ENCODE measurements around the gene FKBP5. TPM values are rescaled to one million over a fixed set of nuclear protein-coding genes. Genes with fewer than 3 reads are reported as not detected.

The FKBP5 gene
- total and polyA plus RNA-seq, 10 of the 15 experiments (the other 5 are each of a cell fraction or from before 2014, with no cell fraction given): 29.0 to 123 (median 62.3) TPM

DNA sequence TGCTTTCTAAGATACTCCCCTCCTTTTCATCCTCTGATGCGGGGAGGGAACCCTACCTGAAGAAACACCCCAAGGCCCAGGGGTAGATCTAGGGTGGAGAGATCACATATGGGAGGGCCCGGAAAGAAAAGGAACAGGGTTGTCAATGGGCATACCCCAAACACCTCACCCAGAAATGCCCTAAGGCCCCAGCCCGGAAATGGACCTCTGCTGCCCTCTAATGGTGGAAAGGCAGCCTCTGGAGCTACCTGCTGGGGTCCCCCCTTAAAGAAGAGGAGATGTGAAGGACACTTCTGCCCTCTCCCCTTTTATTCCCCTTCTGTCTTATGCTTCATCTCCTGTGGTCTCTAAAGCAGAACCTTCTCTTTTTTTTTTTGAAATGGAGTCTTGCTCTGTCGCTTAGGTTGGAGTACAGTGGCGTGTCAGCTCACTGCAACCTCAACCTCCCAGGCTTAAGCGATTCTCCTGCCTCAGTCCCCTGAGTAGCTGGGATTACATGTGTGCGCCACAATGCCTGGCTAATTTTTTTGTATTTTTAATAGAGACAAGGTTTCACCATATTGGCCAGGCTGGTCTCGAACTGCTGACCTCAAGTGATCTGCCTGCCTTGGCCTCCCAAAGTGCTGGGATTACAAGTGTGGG, 47.7 kb upstream of the FKBP5 start (continued):
- TF ChIP-seq, protein P1, sequence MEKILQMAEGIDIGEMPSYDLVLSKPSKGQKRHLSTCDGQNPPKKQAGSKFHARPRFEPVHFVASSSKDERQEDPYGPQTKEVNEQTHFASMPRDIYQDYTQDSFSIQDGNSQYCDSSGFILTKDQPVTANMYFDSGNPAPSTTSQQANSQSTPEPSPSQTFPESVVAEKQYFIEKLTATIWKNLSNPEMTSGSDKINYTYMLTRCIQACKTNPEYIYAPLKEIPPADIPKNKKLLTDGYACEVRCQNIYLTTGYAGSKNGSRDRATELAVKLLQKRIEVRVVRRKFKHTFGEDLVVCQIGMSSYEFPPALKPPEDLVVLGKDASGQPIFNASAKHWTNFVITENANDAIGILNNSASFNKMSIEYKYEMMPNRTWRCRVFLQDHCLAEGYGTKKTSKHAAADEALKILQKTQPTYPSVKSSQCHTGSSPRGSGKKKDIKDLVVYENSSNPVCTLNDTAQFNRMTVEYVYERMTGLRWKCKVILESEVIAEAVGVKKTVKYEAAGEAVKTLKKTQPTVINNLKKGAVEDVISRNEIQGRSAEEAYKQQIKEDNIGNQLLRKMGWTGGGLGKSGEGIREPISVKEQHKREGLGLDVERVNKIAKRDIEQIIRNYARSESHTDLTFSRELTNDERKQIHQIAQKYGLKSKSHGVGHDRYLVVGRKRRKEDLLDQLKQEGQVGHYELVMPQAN (conservative IDR thresholded peaks at IDR 0.05): no peak
- TF ChIP-seq, protein P2, sequence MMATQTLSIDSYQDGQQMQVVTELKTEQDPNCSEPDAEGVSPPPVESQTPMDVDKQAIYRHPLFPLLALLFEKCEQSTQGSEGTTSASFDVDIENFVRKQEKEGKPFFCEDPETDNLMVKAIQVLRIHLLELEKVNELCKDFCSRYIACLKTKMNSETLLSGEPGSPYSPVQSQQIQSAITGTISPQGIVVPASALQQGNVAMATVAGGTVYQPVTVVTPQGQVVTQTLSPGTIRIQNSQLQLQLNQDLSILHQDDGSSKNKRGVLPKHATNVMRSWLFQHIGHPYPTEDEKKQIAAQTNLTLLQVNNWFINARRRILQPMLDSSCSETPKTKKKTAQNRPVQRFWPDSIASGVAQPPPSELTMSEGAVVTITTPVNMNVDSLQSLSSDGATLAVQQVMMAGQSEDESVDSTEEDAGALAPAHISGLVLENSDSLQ (IDR thresholded peaks at IDR 0.05): no peak
- TF ChIP-seq ZNF384 (IDR thresholded peaks at IDR 0.05; ENCODE audit: borderline replicate concordance, low read depth, low read length): no peak
- TF ChIP-seq SMARCA5 (IDR thresholded peaks at IDR 0.05): 0 out of 2 replicates have a peak, but pooled peaks have one; percentile 51
- TF ChIP-seq, protein P3, sequence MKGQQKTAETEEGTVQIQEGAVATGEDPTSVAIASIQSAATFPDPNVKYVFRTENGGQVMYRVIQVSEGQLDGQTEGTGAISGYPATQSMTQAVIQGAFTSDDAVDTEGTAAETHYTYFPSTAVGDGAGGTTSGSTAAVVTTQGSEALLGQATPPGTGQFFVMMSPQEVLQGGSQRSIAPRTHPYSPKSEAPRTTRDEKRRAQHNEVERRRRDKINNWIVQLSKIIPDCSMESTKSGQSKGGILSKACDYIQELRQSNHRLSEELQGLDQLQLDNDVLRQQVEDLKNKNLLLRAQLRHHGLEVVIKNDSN (IDR thresholded peaks at IDR 0.05; ENCODE audit: borderline replicate concordance, extremely low read length, insufficient read depth, low read depth, low read length): no peak
- TF ChIP-seq, protein P4, sequence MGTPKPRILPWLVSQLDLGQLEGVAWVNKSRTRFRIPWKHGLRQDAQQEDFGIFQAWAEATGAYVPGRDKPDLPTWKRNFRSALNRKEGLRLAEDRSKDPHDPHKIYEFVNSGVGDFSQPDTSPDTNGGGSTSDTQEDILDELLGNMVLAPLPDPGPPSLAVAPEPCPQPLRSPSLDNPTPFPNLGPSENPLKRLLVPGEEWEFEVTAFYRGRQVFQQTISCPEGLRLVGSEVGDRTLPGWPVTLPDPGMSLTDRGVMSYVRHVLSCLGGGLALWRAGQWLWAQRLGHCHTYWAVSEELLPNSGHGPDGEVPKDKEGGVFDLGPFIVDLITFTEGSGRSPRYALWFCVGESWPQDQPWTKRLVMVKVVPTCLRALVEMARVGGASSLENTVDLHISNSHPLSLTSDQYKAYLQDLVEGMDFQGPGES (IDR thresholded peaks at IDR 0.05): no peak
- TF ChIP-seq, protein P5, sequence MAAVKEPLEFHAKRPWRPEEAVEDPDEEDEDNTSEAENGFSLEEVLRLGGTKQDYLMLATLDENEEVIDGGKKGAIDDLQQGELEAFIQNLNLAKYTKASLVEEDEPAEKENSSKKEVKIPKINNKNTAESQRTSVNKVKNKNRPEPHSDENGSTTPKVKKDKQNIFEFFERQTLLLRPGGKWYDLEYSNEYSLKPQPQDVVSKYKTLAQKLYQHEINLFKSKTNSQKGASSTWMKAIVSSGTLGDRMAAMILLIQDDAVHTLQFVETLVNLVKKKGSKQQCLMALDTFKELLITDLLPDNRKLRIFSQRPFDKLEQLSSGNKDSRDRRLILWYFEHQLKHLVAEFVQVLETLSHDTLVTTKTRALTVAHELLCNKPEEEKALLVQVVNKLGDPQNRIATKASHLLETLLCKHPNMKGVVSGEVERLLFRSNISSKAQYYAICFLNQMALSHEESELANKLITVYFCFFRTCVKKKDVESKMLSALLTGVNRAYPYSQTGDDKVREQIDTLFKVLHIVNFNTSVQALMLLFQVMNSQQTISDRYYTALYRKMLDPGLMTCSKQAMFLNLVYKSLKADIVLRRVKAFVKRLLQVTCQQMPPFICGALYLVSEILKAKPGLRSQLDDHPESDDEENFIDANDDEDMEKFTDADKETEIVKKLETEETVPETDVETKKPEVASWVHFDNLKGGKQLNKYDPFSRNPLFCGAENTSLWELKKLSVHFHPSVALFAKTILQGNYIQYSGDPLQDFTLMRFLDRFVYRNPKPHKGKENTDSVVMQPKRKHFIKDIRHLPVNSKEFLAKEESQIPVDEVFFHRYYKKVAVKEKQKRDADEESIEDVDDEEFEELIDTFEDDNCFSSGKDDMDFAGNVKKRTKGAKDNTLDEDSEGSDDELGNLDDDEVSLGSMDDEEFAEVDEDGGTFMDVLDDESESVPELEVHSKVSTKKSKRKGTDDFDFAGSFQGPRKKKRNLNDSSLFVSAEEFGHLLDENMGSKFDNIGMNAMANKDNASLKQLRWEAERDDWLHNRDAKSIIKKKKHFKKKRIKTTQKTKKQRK (IDR thresholded peaks at IDR 0.05; ENCODE audit: low read depth, low read length): no peak
- TF ChIP-seq, protein P6, sequence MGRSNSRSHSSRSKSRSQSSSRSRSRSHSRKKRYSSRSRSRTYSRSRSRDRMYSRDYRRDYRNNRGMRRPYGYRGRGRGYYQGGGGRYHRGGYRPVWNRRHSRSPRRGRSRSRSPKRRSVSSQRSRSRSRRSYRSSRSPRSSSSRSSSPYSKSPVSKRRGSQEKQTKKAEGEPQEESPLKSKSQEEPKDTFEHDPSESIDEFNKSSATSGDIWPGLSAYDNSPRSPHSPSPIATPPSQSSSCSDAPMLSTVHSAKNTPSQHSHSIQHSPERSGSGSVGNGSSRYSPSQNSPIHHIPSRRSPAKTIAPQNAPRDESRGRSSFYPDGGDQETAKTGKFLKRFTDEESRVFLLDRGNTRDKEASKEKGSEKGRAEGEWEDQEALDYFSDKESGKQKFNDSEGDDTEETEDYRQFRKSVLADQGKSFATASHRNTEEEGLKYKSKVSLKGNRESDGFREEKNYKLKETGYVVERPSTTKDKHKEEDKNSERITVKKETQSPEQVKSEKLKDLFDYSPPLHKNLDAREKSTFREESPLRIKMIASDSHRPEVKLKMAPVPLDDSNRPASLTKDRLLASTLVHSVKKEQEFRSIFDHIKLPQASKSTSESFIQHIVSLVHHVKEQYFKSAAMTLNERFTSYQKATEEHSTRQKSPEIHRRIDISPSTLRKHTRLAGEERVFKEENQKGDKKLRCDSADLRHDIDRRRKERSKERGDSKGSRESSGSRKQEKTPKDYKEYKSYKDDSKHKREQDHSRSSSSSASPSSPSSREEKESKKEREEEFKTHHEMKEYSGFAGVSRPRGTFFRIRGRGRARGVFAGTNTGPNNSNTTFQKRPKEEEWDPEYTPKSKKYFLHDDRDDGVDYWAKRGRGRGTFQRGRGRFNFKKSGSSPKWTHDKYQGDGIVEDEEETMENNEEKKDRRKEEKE (IDR thresholded peaks at IDR 0.05): no peak
- no peak for TF ChIP-seq KDM1A (IDR thresholded peaks at IDR 0.05; ENCODE audit: borderline replicate concordance)
- no peak for TF ChIP-seq KAT2A (conservative IDR thresholded peaks at IDR 0.05; ENCODE audit: control insufficient read depth, low read depth, low read length)
- no peak for TF ChIP-seq MEF2B (IDR thresholded peaks at IDR 0.05; ENCODE audit: partially characterized antibody, poor library complexity, severe bottlenecking)
- no peak for TF ChIP-seq POLR2AphosphoS5 (IDR thresholded peaks at IDR 0.05; ENCODE audit: low read length)
- peak; percentile 61; the same call in 1 of the 2 replicates for TF ChIP-seq YY1 (IDR thresholded peaks at IDR 0.05; ENCODE audit: low read depth, low read length)
- no peak for TF ChIP-seq DPF2 (IDR thresholded peaks at IDR 0.05)
- TF ChIP-seq, protein P7, sequence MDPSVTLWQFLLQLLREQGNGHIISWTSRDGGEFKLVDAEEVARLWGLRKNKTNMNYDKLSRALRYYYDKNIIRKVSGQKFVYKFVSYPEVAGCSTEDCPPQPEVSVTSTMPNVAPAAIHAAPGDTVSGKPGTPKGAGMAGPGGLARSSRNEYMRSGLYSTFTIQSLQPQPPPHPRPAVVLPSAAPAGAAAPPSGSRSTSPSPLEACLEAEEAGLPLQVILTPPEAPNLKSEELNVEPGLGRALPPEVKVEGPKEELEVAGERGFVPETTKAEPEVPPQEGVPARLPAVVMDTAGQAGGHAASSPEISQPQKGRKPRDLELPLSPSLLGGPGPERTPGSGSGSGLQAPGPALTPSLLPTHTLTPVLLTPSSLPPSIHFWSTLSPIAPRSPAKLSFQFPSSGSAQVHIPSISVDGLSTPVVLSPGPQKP (IDR thresholded peaks at IDR 0.05; ENCODE audit: low read depth, low read length): no peak

Data from GM12878 (cell line).